Caco-2 (cell line): ENCODE data around the gene ALK. TPM values are rescaled to one million over a fixed set of nuclear protein-coding genes. Genes with fewer than 3 reads are reported as not detected.

ENCODE experiments used
- BruUV-seq: library from RNA; stranded (reverse); fragments of 400-500 nt; replicated peaks from 2 replicates; lab custom pipeline; 2021; lab: Mats Ljungman, UMichigan
- CTCF ChIA-PET: fragments of 300-600 bp; sonication (Branson Sonifier 250); formaldehyde crosslinking; loops from one replicate; lab custom pipeline; 2022; ENCODE audit warnings: antibody characterized with exemption; lab: Charles Lee
- POLR2A ChIA-PET: fragments of 300-600 bp; sonication (Branson Sonifier 250); formaldehyde crosslinking; loops from one replicate; lab custom pipeline; 2022; ENCODE audit warnings: antibody characterized with exemption; lab: Charles Lee
- DNase-seq, 2 experiments: peaks; one replicate each; pipeline versions ENCODE4 v3.0.0 to v3.0.0-alpha.2; 2020 to 2022
- H3K27me3 ChIP-seq: replicated peaks from 2 replicates; pipeline ENCODE4 v1.6.0; 2011; ENCODE audit warnings: low read length; ENCODE audit not compliant: control insufficient read depth, insufficient read depth
- H3K36me3 ChIP-seq: 2 replicates; pipeline ENCODE4 v1.5.1; 2011; ENCODE audit warnings: low read length; ENCODE audit not compliant: control insufficient read depth, insufficient read depth
- H3K4me1 ChIP-seq: fragments of 250-450 bp; sonication (Bioruptor Pico); 2 replicates; pipeline ENCODE4 v1.5.1; 2020; ENCODE audit warnings: mild to moderate bottlenecking
- H3K4me3 ChIP-seq: 2 replicates; pipeline ENCODE4 v1.5.1; 2011; ENCODE audit warnings: low read depth, mild to moderate bottlenecking, control low read depth, low read length
- H3K9me3 ChIP-seq: fragments of 250-450 bp; sonication (Bioruptor Pico); 2 replicates; pipeline ENCODE4 v1.5.1; 2020; ENCODE audit warnings: mild to moderate bottlenecking, moderate library complexity
- H3K27ac Mint-ChIP-seq: one replicate; pipeline ENCODE4 v1.8.0; 2022; ENCODE audit warnings: mixed read lengths; ENCODE audit not compliant: unreplicated experiment
- H3K27me3 Mint-ChIP-seq: one replicate; pipeline ENCODE4 v1.8.0; 2022; ENCODE audit warnings: mixed read lengths; ENCODE audit not compliant: insufficient read depth, unreplicated experiment
- H3K36me3 Mint-ChIP-seq: one replicate; pipeline ENCODE4 v1.8.0; 2022; ENCODE audit warnings: mild to moderate bottlenecking, mixed read lengths; ENCODE audit not compliant: insufficient read depth, unreplicated experiment
- H3K4me1 Mint-ChIP-seq: one replicate; pipeline ENCODE4 v1.8.0; 2022; ENCODE audit warnings: low read depth, mixed read lengths; ENCODE audit not compliant: unreplicated experiment
- H3K4me3 Mint-ChIP-seq: one replicate; pipeline ENCODE4 v1.8.0; 2022; ENCODE audit warnings: mild to moderate bottlenecking, moderate library complexity, mixed read lengths; ENCODE audit not compliant: unreplicated experiment
- H3K9me3 Mint-ChIP-seq: one replicate; pipeline ENCODE4 v1.8.0; 2022; ENCODE audit warnings: mixed read lengths; ENCODE audit not compliant: unreplicated experiment
- intact Hi-C: fragments of 100-400 bp; cut with micrococcal nuclease; formaldehyde crosslinking; loops from one replicate; pipeline ENCODE4 v1.10.0; 2022; ENCODE audit not compliant: unreplicated experiment
- total RNA-seq: library from RNA; stranded (reverse); gene quantifications from 2 replicates; pipeline ENCODE4 v1.2.3, GENCODE V29; 2022
- TF ChIP-seq, protein P1 (sequence below), 2 experiments: fragments of 200-600 bp in 1 of 2; IDR thresholded peaks; 1 replicate in 1 of 2; 2 replicates in 1 of 2; pipeline versions ENCODE4 v1.5.1 to v1.8.0; 2011 to 2022; ENCODE audit warnings: antibody characterized with exemption in 1 of 2, control low read depth in 1 of 2, inconsistent platforms in 1 of 2, low read depth in 1 of 2, low read length in 1 of 2, mild to moderate bottlenecking in 1 of 2, moderate library complexity in 1 of 2; ENCODE audit not compliant: insufficient read depth in 1 of 2, severe bottlenecking in 1 of 2, unreplicated experiment in 1 of 2

Gene ALK
- total RNA-seq, 1 experiment from 2014 or later = 0.11 TPM

DNA sequence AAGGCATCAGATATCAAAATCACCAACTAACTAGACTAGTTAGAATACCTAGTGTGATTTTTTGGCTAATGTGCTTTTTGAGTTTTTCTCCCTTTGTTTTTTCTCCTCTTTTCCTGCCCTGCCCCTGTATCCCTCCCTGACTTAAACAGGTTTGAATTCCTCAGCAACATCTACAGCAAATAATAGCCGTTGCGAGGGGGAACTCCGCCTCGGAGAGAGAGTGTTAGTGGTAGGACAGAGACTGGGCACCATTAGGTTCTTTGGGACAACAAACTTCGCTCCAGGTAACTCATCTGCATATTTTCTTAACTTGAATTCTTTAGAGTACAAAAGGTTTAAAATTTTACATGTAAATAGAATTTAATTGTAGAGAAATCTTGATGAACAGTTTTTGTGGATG, 761.2 kb downstream of the ALK start:
- H3K27me3 ChIP-seq = no peaks in the 10 kb centered on the region
- no TSS peak for BruUV-seq
- intact Hi-C loops = no loop called here
- no peaks in the 10 kb centered on the region for H3K9me3 Mint-ChIP-seq
- no peak overlapping the region for H3K27ac Mint-ChIP-seq
- H3K36me3 ChIP-seq = no peaks in the 10 kb centered on the region
- no peak overlapping the region for H3K4me3 ChIP-seq
- H3K36me3 Mint-ChIP-seq = no peaks in the 10 kb centered on the region
- no peaks in the 10 kb centered on the region for H3K9me3 ChIP-seq
- ChIA-PET POLR2A (no interaction called here), CTCF (no interaction called here)
- H3K4me1 ChIP-seq = no peaks in the 10 kb centered on the region
- H3K4me1 Mint-ChIP-seq = no peaks in the 10 kb centered on the region
- DNase-seq = no peak
- TF ChIP-seq, protein P1, sequence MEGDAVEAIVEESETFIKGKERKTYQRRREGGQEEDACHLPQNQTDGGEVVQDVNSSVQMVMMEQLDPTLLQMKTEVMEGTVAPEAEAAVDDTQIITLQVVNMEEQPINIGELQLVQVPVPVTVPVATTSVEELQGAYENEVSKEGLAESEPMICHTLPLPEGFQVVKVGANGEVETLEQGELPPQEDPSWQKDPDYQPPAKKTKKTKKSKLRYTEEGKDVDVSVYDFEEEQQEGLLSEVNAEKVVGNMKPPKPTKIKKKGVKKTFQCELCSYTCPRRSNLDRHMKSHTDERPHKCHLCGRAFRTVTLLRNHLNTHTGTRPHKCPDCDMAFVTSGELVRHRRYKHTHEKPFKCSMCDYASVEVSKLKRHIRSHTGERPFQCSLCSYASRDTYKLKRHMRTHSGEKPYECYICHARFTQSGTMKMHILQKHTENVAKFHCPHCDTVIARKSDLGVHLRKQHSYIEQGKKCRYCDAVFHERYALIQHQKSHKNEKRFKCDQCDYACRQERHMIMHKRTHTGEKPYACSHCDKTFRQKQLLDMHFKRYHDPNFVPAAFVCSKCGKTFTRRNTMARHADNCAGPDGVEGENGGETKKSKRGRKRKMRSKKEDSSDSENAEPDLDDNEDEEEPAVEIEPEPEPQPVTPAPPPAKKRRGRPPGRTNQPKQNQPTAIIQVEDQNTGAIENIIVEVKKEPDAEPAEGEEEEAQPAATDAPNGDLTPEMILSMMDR (IDR thresholded peaks at IDR 0.05; ENCODE audit: insufficient read depth in 1 of 2, low read depth in 1 of 2, low read length in 1 of 2, severe bottlenecking in 1 of 2, unreplicated experiment in 1 of 2) = no peak
- H3K4me3 Mint-ChIP-seq = no peak overlapping the region
- no peaks in the 10 kb centered on the region for H3K27me3 Mint-ChIP-seq

DNA sequence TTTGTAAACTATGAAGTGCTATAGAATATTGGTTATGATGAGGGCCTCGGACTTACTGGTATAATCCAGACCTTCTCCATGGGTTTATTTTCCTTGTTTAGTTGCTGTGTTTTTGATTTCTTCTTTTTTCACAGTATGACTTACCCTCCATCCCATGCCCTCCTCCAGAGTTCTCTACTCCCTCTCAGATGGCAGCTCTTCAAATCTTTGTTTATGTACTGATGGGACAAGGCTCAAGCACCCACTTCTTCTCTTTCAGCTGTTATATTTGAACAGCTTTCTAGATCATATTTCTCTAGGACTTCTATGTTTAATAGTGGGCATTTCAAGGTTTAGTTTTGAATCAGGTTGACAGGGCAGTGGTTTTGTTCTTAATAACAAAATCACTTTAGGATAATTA, 762.3 kb downstream of the ALK start:
- Histone ChIP-seq H3K36me3 (no peaks in the 10 kb centered on the region), H3K27me3 (no peaks in the 10 kb centered on the region), H3K9me3 (no peaks in the 10 kb centered on the region), H3K4me1 (no peaks in the 10 kb centered on the region), H3K4me3 (no peak overlapping the region)
- no peak for DNase-seq
- BruUV-seq = no TSS peak
- intact Hi-C loops = no loop called here
- no peaks in the 10 kb centered on the region for H3K36me3 Mint-ChIP-seq
- H3K27me3 Mint-ChIP-seq = no peaks in the 10 kb centered on the region
- ChIA-PET CTCF (interaction anchor here (0.6 kb wide), 1 partner anchor 21 kb away, joined by 3 read pairs; no protein-coding TSS in a partner anchor), POLR2A (no interaction called here)
- TF ChIP-seq, protein P1 (IDR thresholded peaks at IDR 0.05; ENCODE audit: insufficient read depth in 1 of 2, low read depth in 1 of 2, low read length in 1 of 2, severe bottlenecking in 1 of 2, unreplicated experiment in 1 of 2) = no peak
- H3K9me3 Mint-ChIP-seq = no peaks in the 10 kb centered on the region
- no peaks in the 10 kb centered on the region for H3K4me1 Mint-ChIP-seq
- H3K4me3 Mint-ChIP-seq = no peak overlapping the region
- H3K27ac Mint-ChIP-seq = no peak overlapping the region

DNA sequence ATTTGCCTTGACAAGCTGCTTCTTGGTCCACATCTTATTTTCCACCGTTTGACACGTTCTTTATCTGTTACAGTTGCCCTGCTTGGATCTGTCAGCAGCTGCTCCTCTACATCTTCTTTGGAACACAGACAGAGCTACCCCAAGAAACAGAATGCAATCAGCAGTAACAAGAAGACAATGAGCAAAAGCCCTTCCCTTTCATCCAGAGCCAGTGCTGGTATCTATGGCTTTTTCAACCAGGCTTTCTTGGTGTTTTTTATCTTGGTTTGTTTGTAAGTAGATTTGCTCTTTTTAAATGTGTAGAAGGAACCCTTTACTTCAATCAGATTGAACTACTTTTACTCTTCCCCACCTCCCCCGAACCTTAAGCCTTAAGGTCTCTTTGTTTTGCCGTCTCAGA, 764.3 kb downstream of the ALK start:
- no peak for DNase-seq
- Mint-ChIP-seq H3K9me3 (no peaks in the 10 kb centered on the region), H3K4me1 (no peaks in the 10 kb centered on the region), H3K36me3 (no peaks in the 10 kb centered on the region), H3K27me3 (no peaks in the 10 kb centered on the region), H3K27ac (no peak overlapping the region), H3K4me3 (no peak overlapping the region)
- ChIA-PET CTCF (no interaction called here), POLR2A (no interaction called here)
- intact Hi-C loops = no loop called here
- Histone ChIP-seq H3K4me1 (no peaks in the 10 kb centered on the region), H3K4me3 (no peak overlapping the region), H3K9me3 (no peaks in the 10 kb centered on the region), H3K36me3 (no peaks in the 10 kb centered on the region), H3K27me3 (no peaks in the 10 kb centered on the region)
- no TSS peak for BruUV-seq
- TF ChIP-seq, protein P1 (IDR thresholded peaks at IDR 0.05; ENCODE audit: insufficient read depth in 1 of 2, low read depth in 1 of 2, low read length in 1 of 2, severe bottlenecking in 1 of 2, unreplicated experiment in 1 of 2) = no peak
